Measurements from ENCODE around the gene TMEM163. TPM values are rescaled to one million over a fixed set of nuclear protein-coding genes. Genes with fewer than 3 reads are reported as not detected.

Gene TMEM163
- total RNA-seq, 2 donors from 2014 or later, result 0.26 to 1.3 TPM

DNA sequence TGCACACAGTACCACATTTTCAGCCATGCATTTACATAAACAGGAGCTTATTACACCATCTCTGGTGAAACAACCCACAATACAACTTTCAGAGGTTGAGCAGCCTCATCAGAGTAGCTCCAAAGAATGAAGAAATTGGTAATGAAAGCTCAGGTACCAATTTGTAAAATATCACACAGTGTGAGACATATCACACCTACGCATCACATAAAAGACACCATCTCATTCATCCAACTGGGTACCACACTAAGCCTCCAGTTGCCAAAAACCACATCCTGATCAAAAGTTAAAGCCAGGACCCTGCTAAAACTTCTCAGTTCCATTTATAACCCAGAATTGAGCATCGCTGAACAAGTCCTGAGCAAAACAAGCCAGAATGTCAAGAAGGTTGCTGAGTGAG is 4.6 kb downstream of the TMEM163 start:
- peaks cover 8% of the 10 kb centered on the region for H3K36me3 Mint-ChIP-seq (ENCODE audit: low read depth)
- H3K4me3 Mint-ChIP-seq, result peak overlapping the region; percentile 14
- H3K27ac Mint-ChIP-seq, result no peak overlapping the region
- no peaks in the 10 kb centered on the region for H3K9me3 Mint-ChIP-seq
- ATAC-seq (replicated peaks), result peak; percentile 80
- H3K4me1 Mint-ChIP-seq, result peaks cover 12% of the 10 kb centered on the region
- H3K27me3 Mint-ChIP-seq, result peaks cover 35% of the 10 kb centered on the region

DNA sequence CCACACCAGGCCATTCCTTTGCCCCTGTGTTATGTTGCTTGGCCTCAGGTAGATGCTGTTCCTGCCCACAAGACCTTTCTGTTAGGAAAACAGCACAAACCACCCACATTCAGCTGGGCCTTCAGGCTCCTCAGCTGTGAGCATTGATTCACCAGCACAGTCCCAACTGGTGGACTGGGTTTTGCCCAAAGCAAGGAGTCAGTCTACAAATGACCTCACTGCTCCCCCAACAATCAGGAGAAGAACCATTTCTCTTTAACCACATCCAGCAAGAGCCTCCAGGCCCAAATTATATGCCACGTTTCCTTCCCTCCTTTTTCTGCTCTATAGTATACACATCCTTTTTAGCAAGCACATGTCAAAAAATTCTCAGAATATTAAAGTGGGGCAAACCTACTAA is 5.2 kb downstream of the TMEM163 start:
- Mint-ChIP-seq H3K27me3 (peaks cover 39% of the 10 kb centered on the region), H3K4me3 (peak overlapping the region; percentile 14), H3K27ac (no peak overlapping the region), H3K36me3 (ENCODE audit: low read depth) (peaks cover 8% of the 10 kb centered on the region), H3K9me3 (no peaks in the 10 kb centered on the region), H3K4me1 (peaks cover 12% of the 10 kb centered on the region)
- no peak for ATAC-seq (replicated peaks)

DNA sequence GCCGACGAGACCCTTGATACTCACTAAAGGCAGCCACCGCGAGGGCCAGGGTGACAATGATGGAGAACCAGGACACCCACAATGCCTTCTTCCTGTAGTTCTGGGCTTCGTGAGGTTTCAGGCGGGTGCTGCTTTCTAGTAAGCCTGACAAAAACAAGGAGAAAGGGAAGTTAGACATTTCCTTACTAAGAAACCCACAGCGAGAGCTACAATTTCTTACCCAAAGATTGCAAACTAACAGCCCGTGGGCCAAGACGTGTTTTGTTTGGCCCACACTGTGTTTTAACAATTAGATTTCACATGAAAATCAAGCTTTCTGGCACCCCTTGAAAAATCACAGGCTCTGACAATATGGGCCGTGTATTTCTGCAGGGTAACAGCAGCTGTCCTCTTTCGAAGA is 5.6 kb downstream of the TMEM163 start:
- ATAC-seq (replicated peaks), result no peak
- H3K27me3 Mint-ChIP-seq, result peaks cover 39% of the 10 kb centered on the region
- H3K36me3 Mint-ChIP-seq (ENCODE audit: low read depth), result peaks cover 8% of the 10 kb centered on the region
- H3K27ac Mint-ChIP-seq, result no peak overlapping the region
- peaks cover 12% of the 10 kb centered on the region for H3K4me1 Mint-ChIP-seq
- H3K9me3 Mint-ChIP-seq, result no peaks in the 10 kb centered on the region
- H3K4me3 Mint-ChIP-seq, result no peak overlapping the region

DNA sequence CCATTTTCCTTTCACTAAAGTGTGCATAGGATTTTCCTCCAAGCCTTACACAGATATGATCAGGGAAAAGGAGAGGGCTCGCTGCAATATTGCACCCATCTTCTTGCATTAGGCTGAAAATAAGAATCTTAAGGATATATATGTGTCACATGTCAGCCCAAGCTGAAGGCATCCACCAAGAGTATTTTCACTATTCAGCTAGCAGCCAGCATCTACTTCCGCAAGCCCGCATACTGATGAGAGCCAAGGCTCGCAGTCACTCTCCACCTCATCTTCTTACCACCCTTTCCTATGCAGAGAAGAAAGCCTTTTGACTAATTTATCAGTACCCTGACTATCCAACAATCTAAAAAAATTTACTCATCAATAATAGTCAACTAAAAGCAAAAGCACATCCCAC is 6.1 kb downstream of the TMEM163 start:
- no peak overlapping the region for H3K4me3 Mint-ChIP-seq
- no peak for ATAC-seq (replicated peaks)
- peaks cover 12% of the 10 kb centered on the region for H3K4me1 Mint-ChIP-seq
- no peak overlapping the region for H3K27ac Mint-ChIP-seq
- H3K9me3 Mint-ChIP-seq, result no peaks in the 10 kb centered on the region
- H3K27me3 Mint-ChIP-seq, result peaks cover 39% of the 10 kb centered on the region
- peaks cover 7% of the 10 kb centered on the region for H3K36me3 Mint-ChIP-seq (ENCODE audit: low read depth)

DNA sequence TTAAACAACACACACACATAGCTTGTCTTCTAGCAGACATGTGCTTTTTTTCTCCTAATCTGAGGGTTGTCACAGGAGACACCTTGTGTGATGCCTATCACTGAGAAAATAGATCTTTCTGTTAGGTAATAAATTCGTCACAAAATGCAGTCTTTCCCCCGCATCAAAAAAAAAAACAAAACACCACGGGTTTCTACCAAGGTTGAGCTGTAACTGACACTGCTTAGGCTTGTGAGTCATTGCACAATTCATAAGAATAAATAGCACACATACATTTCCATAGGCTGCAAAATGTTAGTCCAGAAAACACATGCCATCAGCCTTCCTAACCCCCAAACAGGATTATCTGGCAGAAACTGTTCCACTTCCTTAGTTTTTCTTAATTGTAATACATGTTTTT is 6.5 kb downstream of the TMEM163 start:
- H3K9me3 Mint-ChIP-seq, result no peaks in the 10 kb centered on the region
- H3K36me3 Mint-ChIP-seq (ENCODE audit: low read depth), result peaks cover 3% of the 10 kb centered on the region
- H3K27me3 Mint-ChIP-seq, result peaks cover 38% of the 10 kb centered on the region
- no peak overlapping the region for H3K27ac Mint-ChIP-seq
- H3K4me1 Mint-ChIP-seq, result peaks cover 12% of the 10 kb centered on the region
- no peak overlapping the region for H3K4me3 Mint-ChIP-seq
- no peak for ATAC-seq (replicated peaks)

DNA sequence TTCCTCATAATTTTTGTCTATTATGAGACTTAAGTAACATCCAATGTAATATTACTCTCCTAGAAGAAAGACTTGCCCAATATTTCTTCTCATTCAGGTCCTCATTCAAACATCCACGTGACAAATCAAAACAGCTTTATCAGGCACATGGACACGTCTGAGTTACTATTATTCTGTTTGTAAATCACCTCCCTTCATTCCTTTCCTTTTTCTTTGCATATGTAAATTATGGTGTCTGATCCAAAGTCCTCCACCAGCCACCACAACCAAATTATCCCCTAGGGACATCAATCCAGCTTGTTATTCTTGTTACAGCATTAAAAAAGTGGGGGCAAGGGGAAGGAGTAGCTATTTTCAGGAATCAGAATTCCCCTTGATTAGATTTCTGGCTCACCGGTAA is 7.1 kb downstream of the TMEM163 start:
- H3K4me3 Mint-ChIP-seq, result no peak overlapping the region
- no peaks in the 10 kb centered on the region for H3K9me3 Mint-ChIP-seq
- peaks cover 17% of the 10 kb centered on the region for H3K4me1 Mint-ChIP-seq
- no peak for ATAC-seq (replicated peaks)
- H3K36me3 Mint-ChIP-seq (ENCODE audit: low read depth), result no peaks in the 10 kb centered on the region
- no peak overlapping the region for H3K27ac Mint-ChIP-seq
- H3K27me3 Mint-ChIP-seq, result peaks cover 34% of the 10 kb centered on the region

DNA sequence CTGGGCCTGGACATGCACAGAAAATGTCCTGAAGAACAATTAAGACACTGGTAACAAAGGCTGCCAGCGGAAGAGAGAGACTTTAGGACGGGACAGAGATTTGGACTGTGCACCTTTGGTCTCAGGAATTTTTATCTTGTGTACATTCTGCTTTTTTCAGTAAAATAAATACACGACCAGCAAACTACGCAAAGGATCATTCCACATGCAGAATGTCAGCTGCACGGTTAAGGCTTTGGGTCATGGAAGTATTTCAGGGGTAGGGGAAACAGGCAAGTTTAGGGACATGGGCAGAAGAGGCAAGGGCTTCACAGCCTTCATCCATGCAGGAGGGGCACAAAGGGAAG is 11.5 kb downstream of the TMEM163 start:
- H3K27ac Mint-ChIP-seq, result no peak overlapping the region
- no peaks in the 10 kb centered on the region for H3K9me3 Mint-ChIP-seq
- no peaks in the 10 kb centered on the region for H3K36me3 Mint-ChIP-seq (ENCODE audit: low read depth)
- H3K4me3 Mint-ChIP-seq, result peak overlapping the region; percentile 64
- ATAC-seq (replicated peaks), result no peak
- H3K27me3 Mint-ChIP-seq, result peaks cover 48% of the 10 kb centered on the region
- peaks cover 12% of the 10 kb centered on the region for H3K4me1 Mint-ChIP-seq

DNA sequence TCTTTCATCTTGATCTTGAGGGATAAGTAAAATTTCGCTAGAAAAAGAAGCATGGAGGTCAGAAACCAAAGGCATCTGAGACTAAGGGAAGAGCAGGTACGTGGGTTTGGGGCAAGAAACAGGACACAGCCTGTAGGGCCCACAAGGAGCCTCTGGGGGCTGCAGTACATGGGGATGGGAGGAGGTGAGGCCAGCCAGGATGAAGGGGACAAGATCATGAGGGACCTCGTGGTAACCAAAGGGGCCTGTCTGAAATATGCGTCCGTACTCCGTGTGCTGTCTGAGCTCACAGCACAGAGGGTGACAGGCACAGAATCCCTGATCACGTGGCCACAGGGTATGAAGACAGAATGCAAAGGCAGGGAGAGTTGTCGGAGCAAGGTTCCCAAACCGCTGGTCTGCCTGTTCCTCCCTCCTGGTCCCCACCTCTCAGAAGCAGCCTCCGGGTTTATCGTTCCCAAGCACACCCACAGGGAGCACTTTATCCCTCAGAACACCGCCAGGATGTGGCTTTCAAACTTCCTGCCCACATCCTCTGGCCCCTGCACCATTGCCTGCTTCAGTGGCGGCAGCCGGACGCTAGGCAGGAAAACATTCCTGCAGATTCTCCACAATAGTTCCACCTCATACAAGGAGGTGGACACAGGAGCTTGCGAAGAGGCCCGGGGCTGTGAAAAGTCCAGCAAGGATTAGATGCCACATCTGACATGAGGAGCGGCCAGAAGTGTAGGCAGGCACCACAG is 12.0 kb downstream of the TMEM163 start:
- Mint-ChIP-seq H3K36me3 (ENCODE audit: low read depth) (no peaks in the 10 kb centered on the region), H3K27me3 (peaks cover 49% of the 10 kb centered on the region), H3K4me3 (peak overlapping the region; percentile 64), H3K9me3 (no peaks in the 10 kb centered on the region), H3K4me1 (peaks cover 12% of the 10 kb centered on the region), H3K27ac (peak overlapping the region; percentile 56)
- ATAC-seq (replicated peaks), result peak; percentile 63

DNA sequence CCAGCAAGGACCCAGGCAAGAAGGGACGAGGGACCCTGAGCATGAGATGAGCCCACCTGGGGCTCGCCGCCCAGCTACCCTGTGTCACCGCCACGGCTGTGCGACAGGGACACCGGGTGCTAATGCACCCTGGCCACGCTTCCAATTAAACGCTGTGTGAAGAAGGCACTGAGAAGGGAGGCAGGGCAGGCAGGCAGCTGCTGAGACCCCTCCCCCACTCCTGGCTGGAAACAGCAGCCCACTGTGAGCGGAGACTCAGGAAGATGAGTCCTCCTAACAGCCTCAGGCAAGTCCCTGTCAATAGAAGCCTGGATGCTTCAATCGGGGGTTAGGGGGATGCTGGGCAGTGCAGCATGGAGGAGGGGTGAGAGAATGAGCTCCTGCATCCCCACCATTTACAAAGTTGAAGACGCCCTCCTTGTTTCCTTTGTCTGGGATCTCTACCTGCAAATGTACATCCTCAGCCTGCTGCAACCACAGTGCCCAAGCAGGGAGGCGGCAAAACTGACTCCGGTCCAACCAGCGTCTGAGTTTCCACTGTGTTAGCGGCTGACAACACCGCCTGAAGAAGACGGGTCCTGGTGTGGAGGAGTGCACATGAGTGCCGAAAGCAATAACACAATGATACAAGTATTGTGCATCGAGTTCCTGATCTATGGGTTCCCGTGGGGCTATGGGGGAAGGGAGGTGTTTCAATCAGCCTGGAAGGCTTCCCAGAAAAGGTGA is 12.8 kb downstream of the TMEM163 start:
- peak overlapping the region; percentile 64 for H3K4me3 Mint-ChIP-seq
- no peaks in the 10 kb centered on the region for H3K9me3 Mint-ChIP-seq
- peak overlapping the region; percentile 56 for H3K27ac Mint-ChIP-seq
- peaks cover 12% of the 10 kb centered on the region for H3K4me1 Mint-ChIP-seq
- ATAC-seq (replicated peaks), result no peak
- peaks cover 50% of the 10 kb centered on the region for H3K27me3 Mint-ChIP-seq
- no peaks in the 10 kb centered on the region for H3K36me3 Mint-ChIP-seq (ENCODE audit: low read depth)

DNA sequence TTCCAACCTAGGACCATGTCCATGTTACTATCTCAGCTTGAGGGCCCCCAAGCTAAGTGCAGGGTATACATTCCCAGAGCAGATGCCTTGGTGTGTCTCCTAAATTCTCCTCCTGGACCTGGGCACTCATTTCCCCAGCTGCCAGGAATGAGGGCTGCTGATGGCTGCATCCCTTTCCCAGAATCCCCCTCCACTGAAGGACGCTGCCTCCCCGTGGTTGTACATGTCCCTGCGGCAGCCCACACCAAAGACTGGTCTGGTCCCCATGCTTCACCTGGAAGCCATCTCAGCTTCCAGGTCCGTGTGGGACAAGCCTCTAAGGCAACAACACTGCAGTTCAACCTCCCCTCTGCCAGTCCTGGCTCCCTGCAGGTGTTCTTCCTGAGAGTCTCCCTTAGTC is 14.6 kb downstream of the TMEM163 start:
- H3K4me1 Mint-ChIP-seq, result peaks cover 12% of the 10 kb centered on the region
- H3K9me3 Mint-ChIP-seq, result no peaks in the 10 kb centered on the region
- H3K4me3 Mint-ChIP-seq, result no peak overlapping the region
- H3K27ac Mint-ChIP-seq, result no peak overlapping the region
- H3K27me3 Mint-ChIP-seq, result peaks cover 51% of the 10 kb centered on the region
- ATAC-seq (replicated peaks), result no peak
- no peaks in the 10 kb centered on the region for H3K36me3 Mint-ChIP-seq (ENCODE audit: low read depth)

DNA sequence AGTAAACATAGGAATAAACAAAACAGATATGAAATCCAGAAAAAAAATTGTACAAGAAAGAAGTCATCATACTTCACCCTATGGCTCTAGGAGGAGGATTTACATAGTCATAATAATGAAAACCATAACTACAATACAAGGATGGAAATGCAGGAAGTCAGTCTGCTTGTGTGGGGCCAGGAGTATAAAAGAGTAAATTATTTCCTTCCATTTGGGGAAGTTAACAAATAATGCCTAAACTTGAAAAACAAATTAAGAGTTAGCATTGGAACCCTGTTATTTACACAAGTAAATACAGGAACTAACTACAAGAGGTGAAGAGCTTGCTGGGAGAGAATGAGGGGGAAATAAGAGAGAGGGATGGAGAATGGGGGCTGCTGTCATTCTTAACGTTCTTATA is 15.4 kb downstream of the TMEM163 start:
- Mint-ChIP-seq H3K4me1 (peaks cover 12% of the 10 kb centered on the region), H3K36me3 (ENCODE audit: low read depth) (no peaks in the 10 kb centered on the region), H3K4me3 (no peak overlapping the region), H3K27me3 (peaks cover 48% of the 10 kb centered on the region), H3K9me3 (no peaks in the 10 kb centered on the region), H3K27ac (no peak overlapping the region)
- no peak for ATAC-seq (replicated peaks)

DNA sequence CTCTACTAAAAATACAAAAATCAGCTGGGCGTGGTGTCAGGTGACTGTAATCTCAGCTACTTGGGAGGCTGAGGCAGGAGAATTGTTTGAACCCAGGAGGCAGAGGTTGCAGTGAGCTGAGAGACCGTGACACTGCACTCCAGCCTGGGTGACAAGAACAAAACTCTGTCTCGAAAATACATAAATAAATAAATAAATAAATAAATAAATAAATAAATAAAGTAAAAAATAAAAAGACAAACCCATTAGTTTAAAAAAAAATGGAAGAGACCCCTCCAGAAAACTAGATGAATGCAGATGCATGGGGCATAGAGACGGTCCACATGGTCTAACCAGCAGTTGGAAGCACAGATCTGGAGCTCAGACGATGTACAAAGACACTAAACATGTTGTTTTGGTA is 18.1 kb downstream of the TMEM163 start:
- H3K36me3 Mint-ChIP-seq (ENCODE audit: low read depth), result no peaks in the 10 kb centered on the region
- peaks cover 42% of the 10 kb centered on the region for H3K27me3 Mint-ChIP-seq
- no peak overlapping the region for H3K4me3 Mint-ChIP-seq
- H3K4me1 Mint-ChIP-seq, result no peaks in the 10 kb centered on the region
- no peaks in the 10 kb centered on the region for H3K9me3 Mint-ChIP-seq
- no peak for ATAC-seq (replicated peaks)
- H3K27ac Mint-ChIP-seq, result no peak overlapping the region

DNA sequence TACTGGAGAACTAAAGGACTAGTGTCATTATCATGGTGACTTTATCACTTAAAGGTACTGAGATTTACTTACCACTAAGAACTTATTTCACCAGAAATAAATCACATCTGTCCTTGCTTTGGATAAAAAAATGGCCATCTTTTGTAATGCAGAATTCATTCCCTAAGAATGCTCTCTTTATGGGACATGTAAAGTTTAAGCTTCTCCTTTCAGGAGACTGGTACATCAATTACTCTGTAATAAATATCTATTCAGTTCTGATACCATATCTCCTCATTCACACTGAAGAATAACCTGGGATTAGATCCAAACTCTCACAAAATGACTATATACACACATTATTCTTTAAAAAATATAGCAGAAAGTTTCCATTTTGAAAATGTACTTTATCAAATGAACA is 24.4 kb downstream of the TMEM163 start:
- no peaks in the 10 kb centered on the region for H3K36me3 Mint-ChIP-seq (ENCODE audit: low read depth)
- peaks cover 7% of the 10 kb centered on the region for H3K27me3 Mint-ChIP-seq
- no peak for ATAC-seq (replicated peaks)
- H3K4me1 Mint-ChIP-seq, result no peaks in the 10 kb centered on the region
- no peak overlapping the region for H3K4me3 Mint-ChIP-seq
- H3K27ac Mint-ChIP-seq, result no peak overlapping the region
- no peaks in the 10 kb centered on the region for H3K9me3 Mint-ChIP-seq

DNA sequence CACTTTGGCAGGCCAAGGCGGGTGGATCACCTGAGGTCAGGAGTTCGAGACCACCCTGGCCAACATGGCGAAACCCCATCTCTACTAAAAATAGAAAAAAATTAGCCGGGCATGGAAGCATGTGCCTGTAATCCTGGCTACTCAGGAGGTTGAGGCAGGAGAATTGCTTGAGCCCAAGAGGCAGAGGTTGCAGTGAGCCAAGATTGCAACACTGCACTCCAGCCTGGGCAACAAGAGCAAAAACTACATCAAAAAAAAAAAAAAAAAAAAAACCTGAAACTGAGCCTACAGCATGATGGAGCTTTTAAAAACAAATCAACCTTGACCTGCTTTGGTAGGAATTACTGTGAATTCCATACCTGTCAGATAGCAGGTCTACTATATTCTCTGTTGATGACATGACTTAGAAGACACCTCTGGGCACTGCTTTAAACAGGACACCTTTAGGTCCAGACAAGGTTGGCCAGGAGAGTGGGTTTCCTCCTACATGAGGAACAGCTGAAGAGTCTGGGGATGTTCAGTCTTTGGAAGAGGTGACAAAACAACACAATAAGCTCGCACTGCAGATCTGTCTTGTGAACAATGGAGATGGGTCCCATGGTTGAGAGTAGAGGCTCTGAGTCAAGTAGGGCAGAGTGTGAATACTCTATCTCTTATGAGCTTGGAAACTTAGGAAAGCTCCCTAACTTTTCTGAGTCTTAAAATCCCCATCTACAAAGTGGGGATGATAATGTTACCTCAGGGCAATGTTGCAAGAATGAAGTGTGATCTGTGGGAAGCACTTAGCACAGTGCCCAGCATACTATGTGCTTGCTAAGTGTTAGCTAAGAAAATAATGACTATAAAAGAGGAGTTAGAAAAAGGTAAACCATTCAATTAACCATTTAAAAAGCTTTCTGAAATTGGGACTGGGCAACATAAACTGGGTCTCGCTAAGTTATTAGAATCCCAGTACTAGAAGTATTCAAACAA is 25.2 kb downstream of the TMEM163 start:
- ATAC-seq (replicated peaks), result no peak
- no peak overlapping the region for H3K4me3 Mint-ChIP-seq
- H3K36me3 Mint-ChIP-seq (ENCODE audit: low read depth), result no peaks in the 10 kb centered on the region
- no peaks in the 10 kb centered on the region for H3K4me1 Mint-ChIP-seq
- H3K9me3 Mint-ChIP-seq, result no peaks in the 10 kb centered on the region
- H3K27ac Mint-ChIP-seq, result no peak overlapping the region
- H3K27me3 Mint-ChIP-seq, result peaks cover 7% of the 10 kb centered on the region

All from activated T-helper 17 cell treated with anti-CD3 and anti-CD28 coated beads, Interleukin-2, amount 50 U/mL, for 72 hours (primary cell).